Measurements from ENCODE around the gene KCNH1.

The KCNH1 gene

DNA sequence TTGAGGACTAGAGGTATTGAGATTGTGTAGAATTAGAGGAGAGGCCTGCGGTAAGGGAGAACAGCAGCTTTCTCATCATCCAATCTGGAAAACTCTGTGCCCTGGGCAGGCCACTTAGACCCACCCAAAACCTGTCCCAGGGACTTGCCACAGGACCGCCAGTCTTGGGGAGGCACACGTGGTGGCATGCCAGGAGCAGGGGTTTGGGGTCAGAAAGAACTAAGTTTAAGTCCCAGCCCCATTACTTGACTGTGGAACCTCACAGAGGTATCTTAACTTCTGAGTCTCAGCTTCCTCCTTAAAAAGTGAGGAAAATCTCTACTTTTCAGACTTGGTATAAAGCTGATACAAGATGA is 448.7 kb downstream of the KCNH1 start:
- no peak overlapping the region for H3K4me3 ChIP-seq (replicated peaks; ENCODE audit: low read depth, low read length)

GRCh38 chr1:210684466-210685294 is 449.3 kb downstream of the KCNH1 start:
- H3K4me3 ChIP-seq (replicated peaks; ENCODE audit: low read depth, low read length): no peak overlapping the region
- no peak for TF ChIP-seq CTCF (IDR thresholded peaks at IDR 0.05; ENCODE audit: insufficient read depth, low read length, poor library complexity, severe bottlenecking)
- peak; percentile 57 for DNase-seq (ENCODE audit: extremely low read depth, insufficient read length)
- H3K27me3 ChIP-seq (replicated peaks; ENCODE audit: control insufficient read depth, insufficient read depth, low read length): no peaks in the 10 kb centered on the region
- H3K36me3 ChIP-seq (ENCODE audit: control insufficient read depth, insufficient read depth, low read length): no peaks in the 10 kb centered on the region

More for the DNA sequence above, 448.7 kb downstream of the KCNH1 start:
- Histone ChIP-seq H3K27me3 (replicated peaks; ENCODE audit: control insufficient read depth, insufficient read depth, low read length) (no peaks in the 10 kb centered on the region), H3K36me3 (ENCODE audit: control insufficient read depth, insufficient read depth, low read length) (no peaks in the 10 kb centered on the region)
- no peak for DNase-seq (ENCODE audit: extremely low read depth, insufficient read length)
- TF ChIP-seq CTCF (IDR thresholded peaks at IDR 0.05; ENCODE audit: insufficient read depth, low read length, poor library complexity, severe bottlenecking): no peak

- no peak for DNase-seq (ENCODE audit: extremely low read depth, insufficient read length)
- TF ChIP-seq CTCF (IDR thresholded peaks at IDR 0.05; ENCODE audit: insufficient read depth, low read length, poor library complexity, severe bottlenecking): no peak
These were observed 450.4 kb downstream of the KCNH1 start for GRCh38 chr1:210683403-210684047.

GRCh38 chr1:210681158-210681557 is 452.8 kb downstream of the KCNH1 start:
- Histone ChIP-seq H3K27me3 (replicated peaks; ENCODE audit: control insufficient read depth, insufficient read depth, low read length) (no peaks in the 10 kb centered on the region), H3K4me3 (replicated peaks; ENCODE audit: low read depth, low read length) (no peak overlapping the region), H3K36me3 (ENCODE audit: control insufficient read depth, insufficient read depth, low read length) (no peaks in the 10 kb centered on the region)
- DNase-seq (ENCODE audit: extremely low read depth, insufficient read length): no peak
- no peak for TF ChIP-seq CTCF (IDR thresholded peaks at IDR 0.05; ENCODE audit: insufficient read depth, low read length, poor library complexity, severe bottlenecking)

More at GRCh38 chr1:210683403-210684047, 450.4 kb downstream of the KCNH1 start:
- H3K27me3 ChIP-seq (replicated peaks; ENCODE audit: control insufficient read depth, insufficient read depth, low read length): no peaks in the 10 kb centered on the region
- H3K36me3 ChIP-seq (ENCODE audit: control insufficient read depth, insufficient read depth, low read length): no peaks in the 10 kb centered on the region
- H3K4me3 ChIP-seq (replicated peaks; ENCODE audit: low read depth, low read length): no peak overlapping the region

- no peak for DNase-seq (ENCODE audit: extremely low read depth, insufficient read length)
- H3K27me3 ChIP-seq (replicated peaks; ENCODE audit: control insufficient read depth, insufficient read depth, low read length): no peaks in the 10 kb centered on the region
- no peaks in the 10 kb centered on the region for H3K36me3 ChIP-seq (ENCODE audit: control insufficient read depth, insufficient read depth, low read length)
- TF ChIP-seq CTCF (IDR thresholded peaks at IDR 0.05; ENCODE audit: insufficient read depth, low read length, poor library complexity, severe bottlenecking): no peak
- H3K4me3 ChIP-seq (replicated peaks; ENCODE audit: low read depth, low read length): no peak overlapping the region
These were observed 455.6 kb downstream of the KCNH1 start for GRCh38 chr1:210678306-210678705.
